Measurements from ENCODE around the gene KATNAL2. TPM values are rescaled to one million over a fixed set of nuclear protein-coding genes. Genes with fewer than 3 reads are reported as not detected.
"Not testable (repeated sequence)": the region's sequence is repeated elsewhere in the genome, so short reads cannot be mapped to it uniquely, and the experiment has no call there.

The KATNAL2 gene
- total RNA-seq, 1 donor from 2014 or later = 39.9 TPM

DNA sequence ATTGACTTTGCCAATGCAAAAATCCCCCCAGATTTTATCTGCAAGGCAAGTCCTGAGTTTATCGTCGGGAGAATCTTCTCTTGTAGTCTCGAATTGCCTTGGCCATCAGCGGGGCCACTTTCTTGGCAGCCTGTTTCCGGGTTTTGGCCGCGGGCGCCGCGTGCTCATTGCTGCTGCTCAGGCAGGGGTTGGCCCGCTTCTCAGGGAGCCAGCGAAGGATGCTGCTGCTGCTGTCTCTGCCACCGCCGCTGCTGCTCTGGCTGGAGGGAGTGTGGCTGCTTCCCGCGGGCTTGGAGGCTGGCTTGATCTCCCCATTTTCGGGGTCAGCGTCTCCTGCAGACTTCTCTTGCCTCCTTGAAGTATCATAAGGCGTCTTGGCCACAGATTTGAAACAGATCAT lies 115.5 kb downstream of the KATNAL2 start:
- no peak overlapping the region for H2AFZ ChIP-seq (replicated peaks)
- TF ChIP-seq, protein P1, sequence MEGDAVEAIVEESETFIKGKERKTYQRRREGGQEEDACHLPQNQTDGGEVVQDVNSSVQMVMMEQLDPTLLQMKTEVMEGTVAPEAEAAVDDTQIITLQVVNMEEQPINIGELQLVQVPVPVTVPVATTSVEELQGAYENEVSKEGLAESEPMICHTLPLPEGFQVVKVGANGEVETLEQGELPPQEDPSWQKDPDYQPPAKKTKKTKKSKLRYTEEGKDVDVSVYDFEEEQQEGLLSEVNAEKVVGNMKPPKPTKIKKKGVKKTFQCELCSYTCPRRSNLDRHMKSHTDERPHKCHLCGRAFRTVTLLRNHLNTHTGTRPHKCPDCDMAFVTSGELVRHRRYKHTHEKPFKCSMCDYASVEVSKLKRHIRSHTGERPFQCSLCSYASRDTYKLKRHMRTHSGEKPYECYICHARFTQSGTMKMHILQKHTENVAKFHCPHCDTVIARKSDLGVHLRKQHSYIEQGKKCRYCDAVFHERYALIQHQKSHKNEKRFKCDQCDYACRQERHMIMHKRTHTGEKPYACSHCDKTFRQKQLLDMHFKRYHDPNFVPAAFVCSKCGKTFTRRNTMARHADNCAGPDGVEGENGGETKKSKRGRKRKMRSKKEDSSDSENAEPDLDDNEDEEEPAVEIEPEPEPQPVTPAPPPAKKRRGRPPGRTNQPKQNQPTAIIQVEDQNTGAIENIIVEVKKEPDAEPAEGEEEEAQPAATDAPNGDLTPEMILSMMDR (IDR thresholded peaks at IDR 0.05) = no peak
- no peak for TF ChIP-seq EZH2 (IDR thresholded peaks at IDR 0.05)
- no peak for TF ChIP-seq EZH2phosphoT487 (IDR thresholded peaks at IDR 0.05)
- Mint-ChIP-seq H3K4me3 (no peak overlapping the region), H3K27me3 (ENCODE audit: insufficient read depth, low read depth) (no peaks in the 10 kb centered on the region), H3K9me3 (peaks cover 10% of the 10 kb centered on the region), H3K4me1 (peaks cover 3% of the 10 kb centered on the region), H3K36me3 (peaks cover 5% of the 10 kb centered on the region), H3K27ac (no peak overlapping the region)
- no peak for DNase-seq (ENCODE audit: low spot score)
- H3K36me3 ChIP-seq = no peaks in the 10 kb centered on the region
- no peaks in the 10 kb centered on the region for H3K9me3 ChIP-seq (ENCODE audit: low read depth)
- H3K4me2 ChIP-seq = no peak overlapping the region
- no peaks in the 10 kb centered on the region for H3K4me1 ChIP-seq
- no peak overlapping the region for H3K4me3 ChIP-seq
- H3K79me2 ChIP-seq (ENCODE audit: low read depth) = no peaks in the 10 kb centered on the region
- no peaks in the 10 kb centered on the region for H3K27me3 ChIP-seq
- H3F3A ChIP-seq (ENCODE audit: low read depth) = no peaks in the 10 kb centered on the region
- no peak overlapping the region for H3K27ac ChIP-seq
- no peaks in the 10 kb centered on the region for H4K20me1 ChIP-seq (ENCODE audit: low read depth)
- no peak overlapping the region for H3K9ac ChIP-seq

DNA sequence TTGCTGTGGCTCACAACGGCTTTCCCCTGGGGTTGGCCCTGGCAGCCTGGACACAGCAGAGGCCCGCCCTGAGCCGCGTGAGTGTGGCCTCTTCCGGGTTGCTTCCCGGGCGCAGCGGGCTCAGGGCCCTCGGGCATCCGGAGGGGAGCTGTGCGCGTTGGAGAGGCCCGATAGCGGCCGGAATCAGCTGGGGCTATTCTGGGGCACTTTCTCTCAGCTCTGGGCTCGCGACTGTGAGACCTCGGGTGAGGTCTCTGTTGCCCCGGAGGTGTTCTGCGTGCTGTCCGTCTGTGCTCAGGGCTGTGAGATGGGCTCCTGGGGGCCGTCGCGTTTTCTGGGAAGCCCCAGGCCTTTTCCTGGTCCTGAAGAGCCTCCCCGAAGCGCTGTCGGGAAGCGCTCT lies 117.2 kb downstream of the KATNAL2 start:
- H4K20me1 ChIP-seq (ENCODE audit: low read depth); H3K4me3 ChIP-seq; H3K79me2 ChIP-seq (ENCODE audit: low read depth); H3K36me3 Mint-ChIP-seq; H3K27ac Mint-ChIP-seq; H2AFZ ChIP-seq (replicated peaks); H3K27me3 Mint-ChIP-seq (ENCODE audit: insufficient read depth, low read depth); H3K9me3 Mint-ChIP-seq; H3K4me3 Mint-ChIP-seq; H3K4me2 ChIP-seq; H3K36me3 ChIP-seq; H3K27me3 ChIP-seq; H3K9me3 ChIP-seq (ENCODE audit: low read depth); DNase-seq (ENCODE audit: low spot score); H3K4me1 Mint-ChIP-seq; H3K4me1 ChIP-seq; H3K27ac ChIP-seq; H3K9ac ChIP-seq; H3F3A ChIP-seq (ENCODE audit: low read depth): not testable (repeated sequence)

DNA sequence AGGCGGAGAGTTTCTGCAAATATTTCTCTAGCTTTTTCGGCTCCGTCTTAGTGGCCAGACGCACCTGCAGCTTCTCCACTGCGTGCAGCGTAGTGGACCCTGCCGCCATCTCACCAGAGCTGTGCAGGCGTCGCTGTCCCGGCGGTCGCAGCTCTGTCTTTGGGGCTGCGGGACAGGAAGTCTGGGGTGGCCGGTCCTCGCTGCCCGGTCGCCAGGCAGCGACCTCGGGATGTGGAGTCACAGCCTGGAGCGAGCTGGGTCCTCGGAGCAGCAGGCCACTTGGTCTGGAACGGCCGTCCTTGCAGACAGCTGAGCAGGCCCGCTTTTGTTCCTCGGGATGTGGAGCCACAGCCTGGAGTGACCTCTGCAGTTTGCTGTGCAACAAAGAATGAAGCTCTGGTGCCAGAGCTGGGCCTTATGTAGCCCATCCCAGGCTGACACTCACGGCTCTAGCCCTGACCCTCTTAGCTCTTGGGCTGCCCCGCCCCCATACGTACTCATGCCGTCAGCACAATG lies 117.8 kb downstream of the KATNAL2 start, which contains the start of gene ELOA2:
Gene ELOA2, minus strand, starts transcription at position 466 of the 516 bp plus-strand sequence. Its CDS starts 357 bp downstream, at position 109.
- Mint-ChIP-seq H3K36me3 (peaks cover 5% of the 10 kb centered on the region), H3K27me3 (ENCODE audit: insufficient read depth, low read depth) (no peaks in the 10 kb centered on the region), H3K9me3 (peaks cover 10% of the 10 kb centered on the region), H3K4me3 (no peak within 1 kb of the TSS), H3K27ac (no peak within 1 kb of the TSS), H3K4me1 (peaks cover 3% of the 10 kb centered on the region)
- DNase-seq (ENCODE audit: low spot score) = peak; percentile 6
- H3K4me2 ChIP-seq = no peak within 1 kb of the TSS
- no peak within 1 kb of the TSS for H3K4me3 ChIP-seq
- no peaks in the 10 kb centered on the region for H3K4me1 ChIP-seq
- no peaks in the 10 kb centered on the region for H3K9me3 ChIP-seq (ENCODE audit: low read depth)
- H3K27me3 ChIP-seq = no peaks in the 10 kb centered on the region
- no peaks in the 10 kb centered on the region for H3K79me2 ChIP-seq (ENCODE audit: low read depth)
- no peaks in the 10 kb centered on the region for H3F3A ChIP-seq (ENCODE audit: low read depth)
- TF ChIP-seq, protein P1 (IDR thresholded peaks at IDR 0.05) = no peak
- TF ChIP-seq EZH2phosphoT487 (IDR thresholded peaks at IDR 0.05) (no peak), EZH2 (IDR thresholded peaks at IDR 0.05) (no peak)
- H3K9ac ChIP-seq = no peak within 1 kb of the TSS
- H4K20me1 ChIP-seq (ENCODE audit: low read depth) = no peaks in the 10 kb centered on the region
- no peak within 1 kb of the TSS for H3K27ac ChIP-seq
- no peak within 1 kb of the TSS for H2AFZ ChIP-seq (replicated peaks)
- H3K36me3 ChIP-seq = no peaks in the 10 kb centered on the region

DNA sequence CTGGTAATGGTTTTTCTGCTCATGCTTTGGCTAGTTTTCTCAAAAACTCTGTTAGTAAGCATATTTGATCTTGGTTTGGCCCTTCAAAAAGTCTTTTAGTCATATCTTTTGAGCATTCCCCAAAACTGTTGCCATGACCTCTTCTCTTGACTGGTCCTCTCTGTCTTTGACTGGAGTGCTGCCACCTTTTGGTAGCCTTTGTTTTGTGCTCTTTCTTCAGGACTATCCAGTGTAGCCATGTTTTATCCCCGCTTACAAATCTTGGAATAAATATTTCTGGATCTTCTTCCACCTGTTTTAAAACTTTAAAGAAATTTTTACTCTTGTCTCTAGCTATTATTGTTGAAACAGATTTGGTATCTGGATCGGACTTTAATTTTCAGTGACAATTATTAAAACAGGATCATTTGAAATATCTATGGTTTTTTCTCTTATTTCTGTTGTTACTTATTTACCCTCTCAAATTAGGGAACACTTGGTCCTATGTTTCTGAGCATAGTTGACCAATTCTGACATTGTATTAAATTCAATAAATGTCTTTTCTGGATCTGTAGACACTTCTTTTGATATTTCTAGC lies 119.0 kb downstream of the KATNAL2 start:
- H3K4me1 Mint-ChIP-seq = peaks cover 3% of the 10 kb centered on the region
- H3K4me3 ChIP-seq = no peak overlapping the region
- no peaks in the 10 kb centered on the region for H3K27me3 Mint-ChIP-seq (ENCODE audit: insufficient read depth, low read depth)
- H3K9me3 Mint-ChIP-seq = peaks cover 6% of the 10 kb centered on the region
- H3K79me2 ChIP-seq (ENCODE audit: low read depth) = no peaks in the 10 kb centered on the region
- H3F3A ChIP-seq (ENCODE audit: low read depth) = no peaks in the 10 kb centered on the region
- H3K36me3 ChIP-seq = no peaks in the 10 kb centered on the region
- H3K27ac Mint-ChIP-seq = no peak overlapping the region
- H3K4me3 Mint-ChIP-seq = no peak overlapping the region
- H3K9ac ChIP-seq = no peak overlapping the region
- no peak overlapping the region for H3K4me2 ChIP-seq
- peak; percentile 39 for DNase-seq (ENCODE audit: low spot score)
- no peak overlapping the region for H2AFZ ChIP-seq (replicated peaks)
- H4K20me1 ChIP-seq (ENCODE audit: low read depth) = no peaks in the 10 kb centered on the region
- TF ChIP-seq EZH2 (IDR thresholded peaks at IDR 0.05) = no peak
- TF ChIP-seq, protein P1 (IDR thresholded peaks at IDR 0.05) = peak; percentile 73
- peaks cover 2% of the 10 kb centered on the region for H3K36me3 Mint-ChIP-seq
- no peaks in the 10 kb centered on the region for H3K27me3 ChIP-seq
- H3K27ac ChIP-seq = no peak overlapping the region
- H3K9me3 ChIP-seq (ENCODE audit: low read depth) = no peaks in the 10 kb centered on the region
- no peaks in the 10 kb centered on the region for H3K4me1 ChIP-seq

All from neural progenitor cell (in vitro differentiated cells).